GM19397 (cell line): ENCODE data around the gene CYBA.
"Not testable (repeated sequence)": the region's sequence is repeated elsewhere in the genome, so short reads cannot be mapped to it uniquely, and the experiment has no call there.

Source experiments
- ATAC-seq: cut with Tn5 transposase; IDR thresholded peaks from one replicate; pipeline ENCODE4 v1.9.1; 2021; ENCODE audit warnings: mild to moderate bottlenecking, moderate library complexity; ENCODE audit not compliant: unreplicated experiment

CYBA gene

DNA sequence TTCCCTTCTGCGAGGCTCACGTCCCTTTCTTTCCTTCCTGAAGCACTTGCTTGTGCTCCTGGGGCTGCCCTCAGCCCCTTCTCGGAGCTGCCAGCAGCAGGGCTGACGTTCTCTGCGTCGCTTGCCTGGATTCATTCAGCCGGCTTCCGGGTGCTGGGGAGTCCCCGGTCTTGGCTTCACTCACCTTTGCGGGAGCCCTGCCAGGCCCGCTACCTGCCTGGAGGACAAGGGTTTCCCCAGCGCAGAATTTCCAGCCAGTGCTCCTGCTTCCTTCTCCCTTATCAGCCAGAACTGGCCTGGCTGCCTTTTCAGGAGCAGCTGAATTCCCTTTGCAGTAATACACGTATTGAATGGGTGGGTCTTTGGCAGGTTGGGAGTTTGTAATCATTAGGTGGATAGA is 34.5 kb downstream of the CYBA start:
- ATAC-seq: no peak

DNA sequence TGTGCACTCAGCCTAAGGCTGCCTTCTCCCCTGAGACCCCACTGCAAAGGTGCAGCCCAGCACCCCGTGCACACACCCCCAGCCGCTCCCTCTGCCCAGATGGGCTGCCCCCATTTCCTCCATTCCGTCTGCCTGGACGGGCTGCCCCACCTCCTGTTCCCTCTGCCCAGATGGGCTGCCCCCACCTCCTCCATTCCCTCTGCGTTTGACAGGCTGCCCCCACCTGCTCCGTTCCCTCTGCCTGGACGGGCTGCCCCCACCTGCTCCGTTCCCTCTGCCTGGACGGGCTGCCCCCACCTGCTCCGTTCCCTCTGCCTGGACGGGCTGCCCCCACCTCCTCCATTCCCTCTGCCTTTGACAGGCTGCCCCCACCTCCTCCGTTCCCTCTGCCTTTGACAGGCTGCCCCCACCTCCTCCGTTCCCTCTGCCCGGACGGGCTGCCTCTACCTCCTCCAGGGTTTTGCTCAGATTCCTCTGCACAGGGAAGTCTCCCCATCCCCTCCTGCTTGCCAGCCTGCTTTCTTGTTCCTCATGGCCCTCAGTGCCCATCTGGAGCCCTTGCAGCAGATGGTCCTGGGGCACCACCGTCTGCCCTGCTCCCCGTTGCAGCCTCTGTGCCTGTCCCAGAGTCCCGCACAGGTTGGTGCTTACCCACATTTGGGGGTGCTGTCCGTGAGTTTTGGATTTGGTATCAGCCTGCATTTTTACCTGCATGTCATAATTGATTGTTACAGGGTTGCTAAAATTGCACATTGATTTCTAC is 35.9 kb downstream of the CYBA start:
- ATAC-seq: no peak

DNA sequence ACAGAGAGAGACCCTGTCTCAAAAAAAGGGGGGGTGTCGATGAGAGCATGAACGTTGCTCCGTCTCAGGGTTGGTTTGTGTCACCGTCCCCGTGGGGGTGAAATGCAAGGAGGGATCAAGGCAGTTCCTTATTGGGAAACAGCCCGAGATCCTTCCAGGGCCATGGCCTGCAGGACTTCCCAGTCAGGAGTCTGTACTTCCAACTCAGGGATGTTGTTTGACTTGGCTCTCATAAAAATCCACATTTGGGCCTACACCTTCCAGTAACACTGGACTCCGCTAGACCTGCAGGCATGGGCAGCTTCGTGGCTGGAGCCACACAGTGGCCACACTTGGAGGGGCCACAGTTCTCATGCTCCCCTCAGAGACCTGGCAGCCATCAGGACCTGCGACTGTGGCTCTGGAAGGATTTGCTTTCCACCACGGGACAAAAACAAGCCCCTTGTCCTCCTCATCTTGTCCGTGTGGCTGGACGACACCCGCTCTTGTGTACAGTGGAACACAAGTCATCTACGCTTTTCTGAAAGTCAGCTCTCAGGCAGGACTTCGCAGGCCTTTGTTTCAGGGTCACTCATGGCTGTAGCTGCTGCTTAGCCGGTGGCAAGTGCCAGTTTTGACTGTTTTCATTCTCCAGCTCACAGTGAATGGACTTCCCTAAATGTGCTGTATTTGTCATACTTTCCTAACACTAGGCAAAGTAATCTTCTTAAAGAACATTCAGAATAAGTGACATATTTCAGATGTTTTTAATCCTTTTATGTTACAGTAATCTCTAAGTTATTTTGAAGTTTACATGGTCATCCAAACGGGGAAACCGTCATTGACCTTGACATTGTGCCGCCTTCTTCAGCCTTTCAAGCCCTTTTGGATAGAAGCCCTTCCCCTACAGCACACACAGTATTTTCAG is 36.7 kb downstream of the CYBA start:
- no peak for ATAC-seq

DNA sequence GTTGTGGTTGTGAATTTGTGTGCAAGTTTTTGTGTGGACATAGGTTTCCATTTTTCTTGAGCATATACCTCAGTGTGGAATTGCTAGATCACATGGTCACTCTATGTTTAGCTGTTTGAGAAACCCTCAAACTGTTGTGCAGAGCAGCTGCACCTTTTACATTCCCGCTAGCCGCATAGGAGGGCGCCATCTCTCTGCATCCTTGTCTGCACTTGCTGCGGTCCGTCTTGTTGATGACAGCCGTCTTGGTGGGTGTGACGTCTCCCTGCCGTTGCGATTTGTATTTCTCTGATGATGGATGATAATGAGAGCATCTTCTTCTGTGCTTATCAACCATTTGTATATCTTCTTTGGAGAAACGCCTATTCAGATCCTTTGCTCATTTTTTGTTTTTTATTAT is 37.6 kb downstream of the CYBA start:
- no peak for ATAC-seq

DNA sequence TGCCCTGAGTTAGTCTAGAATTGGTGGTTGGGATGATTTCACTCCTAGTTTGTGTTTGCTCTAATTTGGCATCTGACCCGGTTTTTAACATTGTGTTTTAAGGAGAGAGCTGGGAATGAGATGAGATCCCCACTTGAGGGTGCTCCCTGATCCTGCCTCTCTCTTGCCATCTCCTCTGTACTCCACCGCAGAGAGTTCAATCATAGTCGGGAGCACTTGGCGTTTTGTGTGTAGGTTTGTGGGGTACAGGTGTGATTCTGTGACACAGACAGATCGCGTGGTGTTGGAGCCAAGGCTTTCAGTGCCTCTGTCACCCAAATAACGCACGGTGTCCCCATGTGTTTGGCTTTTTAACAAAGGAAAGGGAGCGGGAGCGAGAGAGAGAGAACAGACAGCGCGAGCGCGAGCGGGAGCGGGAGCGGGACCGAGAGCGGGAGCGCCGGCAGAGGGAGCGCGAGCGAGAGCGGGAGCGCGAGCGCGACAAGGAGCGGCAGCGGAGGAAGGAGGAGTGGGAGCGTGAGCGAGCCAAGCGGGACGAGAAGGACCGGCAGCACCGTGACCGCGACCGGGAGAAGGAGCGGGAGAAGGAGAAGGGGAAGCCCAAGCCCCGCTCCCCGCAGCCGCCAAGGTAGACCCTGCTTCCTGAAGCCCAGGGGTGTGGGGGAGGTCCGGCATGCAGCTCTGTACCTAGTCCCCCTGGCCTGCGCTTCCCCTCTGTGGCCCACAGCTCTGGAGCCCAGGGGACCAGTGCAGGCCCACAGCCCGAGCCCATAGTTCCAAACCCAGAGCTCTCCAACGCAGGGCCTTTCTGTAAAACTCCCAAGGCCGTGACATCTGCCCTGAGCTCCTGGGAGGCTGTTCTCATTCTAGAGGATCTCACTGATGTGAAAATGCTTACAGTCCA is 39.7 kb downstream of the CYBA start:
- ATAC-seq: no peak

DNA sequence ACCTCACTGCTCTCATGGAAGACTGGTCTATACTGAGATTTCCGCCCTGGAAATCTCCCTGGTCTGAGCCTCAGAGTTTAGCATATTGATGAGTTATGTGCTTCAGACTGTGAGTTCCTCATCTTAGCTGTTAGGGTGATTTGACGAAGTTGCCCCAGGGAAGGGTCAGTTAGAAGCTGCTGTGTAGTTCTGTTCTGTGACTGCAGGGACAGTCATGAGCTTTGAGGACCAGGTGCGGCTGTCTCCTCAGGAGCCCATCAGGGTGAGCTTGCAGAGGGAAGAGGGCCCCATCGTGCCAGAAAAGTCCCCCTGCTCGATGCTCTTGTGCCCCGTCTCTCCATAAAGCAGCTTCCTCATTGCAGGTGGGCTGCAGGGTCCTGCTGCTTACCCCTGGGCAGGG is 40.8 kb downstream of the CYBA start:
- no peak for ATAC-seq

DNA sequence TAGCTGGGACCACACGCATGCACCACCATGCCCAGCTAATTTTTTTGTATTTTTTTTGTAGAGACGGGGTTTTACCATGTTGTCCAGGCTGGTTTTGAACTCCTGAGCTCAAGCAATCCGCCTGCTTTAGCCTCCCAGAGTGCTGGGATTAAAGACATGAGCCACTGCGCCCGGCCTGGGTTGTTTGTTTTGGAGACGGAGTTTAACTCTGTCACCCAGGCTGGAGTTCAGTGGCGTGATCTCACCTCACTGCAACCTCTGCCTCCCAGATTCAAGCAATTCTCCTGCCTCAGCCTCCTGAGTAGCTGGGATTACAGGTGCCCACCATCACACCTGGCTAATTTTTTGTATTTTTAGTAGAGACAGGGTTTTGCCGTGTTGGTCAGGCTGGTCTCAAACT is 41.4 kb downstream of the CYBA start:
- not testable (repeated sequence) for ATAC-seq

DNA sequence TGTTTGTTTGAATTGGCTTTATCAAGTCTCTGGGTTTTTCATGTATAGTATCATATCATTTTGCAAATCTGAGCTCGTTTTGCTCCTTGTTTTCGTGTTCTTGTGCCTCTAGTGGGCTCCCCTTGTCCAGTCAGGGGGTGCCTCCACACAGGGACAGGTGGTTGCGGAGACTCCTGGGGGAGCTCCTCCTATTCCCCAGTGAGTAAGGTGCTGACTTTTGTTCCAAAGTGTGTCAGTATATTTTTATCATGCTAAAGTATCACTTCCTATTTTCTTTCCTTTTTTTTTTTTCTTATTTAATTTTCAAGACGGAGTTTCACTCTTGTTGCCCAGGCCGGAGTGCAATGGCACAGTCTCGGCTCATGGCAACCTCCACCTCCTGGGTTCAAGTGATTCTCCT is 42.8 kb downstream of the CYBA start:
- ATAC-seq: no peak

DNA sequence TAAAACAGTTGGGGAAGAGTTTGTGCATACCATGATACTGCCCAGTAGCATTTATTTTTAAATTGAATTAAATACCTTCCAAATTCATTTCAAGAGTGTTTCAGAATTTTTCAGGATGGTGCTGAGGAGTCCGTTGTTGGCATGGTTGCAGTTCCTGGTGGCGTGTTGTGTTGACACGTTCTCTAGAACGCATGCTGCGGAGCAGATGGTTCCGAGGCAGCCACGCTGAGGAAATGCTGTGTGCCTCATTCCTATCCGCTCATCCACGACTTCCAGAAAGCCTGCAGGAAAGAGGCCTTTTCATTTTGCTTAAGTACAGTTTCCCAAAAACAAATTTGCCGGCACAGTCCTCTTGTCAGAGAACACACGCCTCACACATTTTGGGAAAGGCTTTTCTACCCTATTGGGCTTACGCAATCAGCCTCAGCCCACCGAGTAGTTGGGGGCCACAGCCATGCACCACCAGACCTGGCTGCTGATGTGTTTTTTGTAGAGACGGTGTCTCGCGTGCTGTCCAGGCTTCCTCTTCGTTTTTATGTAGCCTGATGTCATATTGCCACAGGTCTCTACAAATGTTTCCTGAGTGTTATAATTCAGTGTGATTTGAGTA is 44.6 kb downstream of the CYBA start:
- ATAC-seq: no peak

- ATAC-seq: no peak
Observed at GRCh38 chr16:88605186-88606147, 45.4 kb downstream of the CYBA start.

- no peak for ATAC-seq
Observed at GRCh38 chr16:88602091-88602490, 48.8 kb downstream of the CYBA start.

- ATAC-seq: no peak
Observed at GRCh38 chr16:88601313-88602036, 49.4 kb downstream of the CYBA start.

DNA sequence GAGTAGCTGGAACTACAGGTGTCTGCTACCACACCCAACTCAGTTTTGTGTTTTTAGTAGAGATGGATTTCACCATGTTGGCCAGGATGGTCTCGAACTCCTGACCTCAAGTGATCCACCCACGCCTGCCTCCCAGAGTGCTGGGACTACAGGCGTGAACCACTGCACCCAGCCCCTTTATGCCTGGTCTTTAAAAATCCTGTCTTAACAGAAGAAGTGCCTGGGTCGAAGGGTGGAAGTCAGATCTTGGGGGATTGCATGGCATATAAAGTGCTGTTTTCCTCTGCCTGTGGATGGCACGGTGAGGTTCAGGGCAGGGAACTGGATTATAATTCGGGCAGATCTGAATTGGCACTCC is 50.3 kb downstream of the CYBA start:
- no peak for ATAC-seq

DNA sequence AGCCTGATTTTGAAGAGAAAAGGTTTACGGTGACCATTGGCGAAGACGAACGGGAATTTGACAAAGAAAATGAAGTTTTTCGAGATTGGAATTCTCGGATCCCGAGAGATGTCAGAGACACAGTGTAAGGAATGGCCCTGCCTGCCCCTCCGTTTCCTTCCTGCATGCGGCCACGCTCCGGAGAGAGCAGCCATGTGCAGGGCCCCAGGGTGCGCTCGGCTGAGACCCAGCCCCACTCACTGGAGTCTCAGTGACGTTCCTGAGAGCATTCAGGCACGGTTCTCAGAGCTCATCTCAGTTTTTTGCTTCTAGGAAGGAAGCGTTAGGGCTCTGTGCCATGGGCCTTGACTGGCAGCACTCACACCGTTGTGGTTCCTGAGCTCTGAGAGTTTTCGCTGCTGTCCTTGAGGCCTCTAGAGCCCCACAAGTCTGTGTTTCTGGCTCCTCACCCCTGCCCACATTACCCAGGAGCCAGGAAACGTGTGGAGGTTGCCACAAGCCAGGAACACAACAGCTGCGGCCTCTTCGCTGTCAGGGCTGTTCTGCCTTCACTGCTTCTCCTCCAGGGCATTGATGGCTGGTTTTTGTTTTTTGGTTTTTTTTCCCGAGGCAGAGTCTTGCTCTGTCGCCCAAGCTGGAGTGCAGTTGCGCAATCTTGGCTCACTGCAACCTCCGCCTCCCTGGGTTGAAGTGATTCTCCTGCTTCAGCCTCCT is 50.9 kb downstream of the CYBA start:
- no peak for ATAC-seq

DNA sequence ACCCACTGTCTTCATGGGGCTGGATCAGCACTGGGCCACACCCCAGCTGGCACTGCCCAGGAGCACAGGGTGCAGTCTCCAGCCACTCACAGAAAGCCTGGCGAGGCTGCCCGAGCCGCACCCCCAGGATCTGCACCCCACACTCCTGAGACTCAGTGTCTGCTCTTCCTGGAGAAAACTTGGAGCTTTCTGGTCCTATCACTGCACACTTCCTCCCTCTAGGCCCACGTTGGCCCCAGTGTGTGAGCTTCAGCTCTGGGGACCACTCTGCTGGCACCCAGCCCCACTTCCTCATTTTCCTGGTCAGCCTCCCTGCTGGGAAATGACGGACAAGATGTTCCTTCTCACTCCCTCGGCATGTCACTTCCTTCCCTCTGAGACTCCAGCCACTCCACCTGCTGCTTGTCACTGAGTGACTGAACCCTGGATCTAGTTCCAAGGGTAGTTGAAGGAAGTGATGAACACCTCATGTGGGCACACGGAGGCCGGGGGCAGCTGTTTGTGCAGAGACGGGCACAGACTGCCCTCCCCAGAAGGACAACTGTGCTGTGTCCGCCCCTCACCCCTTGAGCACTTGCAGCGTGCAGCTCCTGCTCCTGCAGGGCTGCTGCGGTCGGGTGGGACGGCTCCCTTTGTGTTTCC is 51.6 kb downstream of the CYBA start:
- no peak for ATAC-seq

DNA sequence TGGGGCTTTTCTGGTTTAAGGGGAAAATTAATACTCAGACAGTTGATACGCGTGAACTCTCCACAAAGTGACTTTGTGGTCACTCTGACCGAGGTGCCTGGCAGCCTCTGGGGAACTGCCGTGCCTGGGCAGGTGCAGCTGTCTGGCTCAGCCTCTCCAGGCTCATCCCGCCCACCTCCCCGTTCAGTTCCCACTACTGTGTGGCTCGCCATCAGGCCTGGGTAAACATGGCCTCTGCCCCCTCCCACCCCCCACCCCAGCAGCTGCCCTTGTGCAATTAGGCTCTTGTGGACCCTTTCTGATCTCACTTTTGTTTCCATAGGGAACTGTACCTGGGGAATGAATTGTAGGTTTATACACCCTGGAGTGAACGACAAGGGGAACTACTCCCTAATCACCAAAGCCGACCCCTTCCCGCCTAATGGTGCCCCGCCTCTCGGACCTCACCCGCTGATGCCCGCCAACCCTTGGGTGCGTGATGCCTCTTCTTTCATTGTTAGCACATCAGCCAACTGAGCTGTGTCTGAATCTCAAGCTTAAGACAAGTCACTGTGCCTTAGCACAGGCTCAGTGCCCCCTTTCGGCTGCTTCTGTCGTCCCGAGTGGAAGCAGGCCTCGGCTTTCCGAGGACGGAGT is 52.9 kb downstream of the CYBA start:
- ATAC-seq: no peak

DNA sequence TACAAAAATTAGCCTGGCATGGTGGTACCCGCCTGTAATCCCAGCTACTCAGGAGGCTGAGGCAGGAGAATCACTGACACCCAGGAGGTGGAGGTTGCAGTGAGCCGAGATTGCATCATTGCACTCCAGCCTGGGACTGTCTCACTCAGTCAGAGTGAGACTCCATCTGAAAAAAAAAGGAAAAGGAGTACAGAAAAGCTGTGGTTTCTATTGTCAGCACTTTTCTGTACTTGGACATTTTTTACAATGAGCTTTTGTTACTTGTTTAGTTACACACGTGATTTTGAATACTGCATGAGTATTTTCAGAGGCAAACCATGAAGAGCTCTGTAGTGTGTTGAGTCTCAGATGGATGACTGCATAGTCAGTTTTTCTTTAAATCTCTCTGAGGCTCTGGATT is 54.4 kb downstream of the CYBA start:
- ATAC-seq: no peak
